ENCODE results near the gene MFSD6. TPM values are rescaled to one million over a fixed set of nuclear protein-coding genes. Genes with fewer than 3 reads are reported as not detected.

The MFSD6 gene
- polyA plus RNA-seq, 1 of the 3 experiments (the other 2 are of a cell fraction): 15.1 TPM

DNA sequence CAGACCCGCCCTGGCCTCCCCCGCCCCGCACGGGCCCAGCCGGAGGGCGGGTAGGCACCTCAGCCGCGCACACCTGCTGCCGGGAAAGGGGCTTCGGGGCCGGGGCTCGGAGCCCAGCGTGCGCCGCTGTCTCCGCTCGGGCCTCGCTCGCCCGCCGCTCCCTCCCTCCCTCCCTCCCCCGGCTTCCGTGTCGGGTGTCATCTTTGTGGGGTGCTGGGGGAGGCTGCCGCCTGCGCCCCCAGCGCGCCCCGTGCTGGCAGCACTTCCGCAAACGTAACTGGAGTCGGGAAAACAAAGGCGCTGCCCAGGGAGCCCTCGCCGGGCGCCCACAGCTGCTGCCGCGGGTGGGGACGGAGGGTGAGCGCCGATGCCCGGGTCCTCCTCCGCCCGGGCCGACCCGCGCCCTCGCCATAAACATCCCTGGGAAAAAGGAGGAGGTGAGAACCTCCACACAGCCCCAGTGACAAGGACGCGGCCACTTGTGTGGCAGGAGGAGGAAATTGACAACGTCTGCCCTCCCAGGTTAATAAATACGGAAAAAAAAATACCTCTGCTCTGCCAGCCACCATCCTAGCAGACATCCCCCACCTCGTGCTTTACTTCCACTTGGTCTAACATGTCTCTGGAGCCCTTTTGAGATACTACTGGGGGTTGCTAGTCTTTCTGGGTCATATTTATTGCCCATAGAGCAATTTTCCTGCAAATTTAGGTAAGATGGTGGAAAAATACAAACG, 550 bp downstream of the MFSD6 start (continued):
- no peak; the same call in 1 of the 2 replicates for TF ChIP-seq SMC3 (IDR thresholded peaks at IDR 0.05; ENCODE audit: low read depth, low read length)
- no peak for TF ChIP-seq NFIC (IDR thresholded peaks at IDR 0.05; ENCODE audit: borderline replicate concordance)
- TF ChIP-seq POLR2AphosphoS5 (IDR thresholded peaks at IDR 0.05; ENCODE audit: low read depth, low read length): no peak
- peak; percentile 81 for TF ChIP-seq ELF1 (IDR thresholded peaks at IDR 0.05)
- TF ChIP-seq, protein P1, sequence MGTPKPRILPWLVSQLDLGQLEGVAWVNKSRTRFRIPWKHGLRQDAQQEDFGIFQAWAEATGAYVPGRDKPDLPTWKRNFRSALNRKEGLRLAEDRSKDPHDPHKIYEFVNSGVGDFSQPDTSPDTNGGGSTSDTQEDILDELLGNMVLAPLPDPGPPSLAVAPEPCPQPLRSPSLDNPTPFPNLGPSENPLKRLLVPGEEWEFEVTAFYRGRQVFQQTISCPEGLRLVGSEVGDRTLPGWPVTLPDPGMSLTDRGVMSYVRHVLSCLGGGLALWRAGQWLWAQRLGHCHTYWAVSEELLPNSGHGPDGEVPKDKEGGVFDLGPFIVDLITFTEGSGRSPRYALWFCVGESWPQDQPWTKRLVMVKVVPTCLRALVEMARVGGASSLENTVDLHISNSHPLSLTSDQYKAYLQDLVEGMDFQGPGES (IDR thresholded peaks at IDR 0.05; ENCODE audit: low read depth, low read length): no peak
- TF ChIP-seq FOXM1 (IDR thresholded peaks at IDR 0.05; ENCODE audit: low read depth): no peak
- TF ChIP-seq RCOR1 (IDR thresholded peaks at IDR 0.05; ENCODE audit: low read length): no peak
- TF ChIP-seq GABPA (IDR thresholded peaks at IDR 0.05; ENCODE audit: low read depth): no peak
- TF ChIP-seq NRF1 (IDR thresholded peaks at IDR 0.05; ENCODE audit: low read depth, low read length): no peak
- no peak for TF ChIP-seq FOSL2 (IDR thresholded peaks at IDR 0.05; ENCODE audit: borderline replicate concordance, low read depth)
- no peak for TF ChIP-seq USF2 (IDR thresholded peaks at IDR 0.05; ENCODE audit: borderline replicate concordance, low read depth, low read length)
- peak; percentile 79; the same call in 1 of the 2 replicates for TF ChIP-seq MXI1 (IDR thresholded peaks at IDR 0.05; ENCODE audit: low read depth, low read length)
- TF ChIP-seq JUND (IDR thresholded peaks at IDR 0.05): no peak
- TF ChIP-seq YY1 (IDR thresholded peaks at IDR 0.05; ENCODE audit: low read depth): no peak
- peak; percentile 5; the same call in 1 of the 2 replicates for TF ChIP-seq RAD21 (IDR thresholded peaks at IDR 0.05; ENCODE audit: low read length)

DNA sequence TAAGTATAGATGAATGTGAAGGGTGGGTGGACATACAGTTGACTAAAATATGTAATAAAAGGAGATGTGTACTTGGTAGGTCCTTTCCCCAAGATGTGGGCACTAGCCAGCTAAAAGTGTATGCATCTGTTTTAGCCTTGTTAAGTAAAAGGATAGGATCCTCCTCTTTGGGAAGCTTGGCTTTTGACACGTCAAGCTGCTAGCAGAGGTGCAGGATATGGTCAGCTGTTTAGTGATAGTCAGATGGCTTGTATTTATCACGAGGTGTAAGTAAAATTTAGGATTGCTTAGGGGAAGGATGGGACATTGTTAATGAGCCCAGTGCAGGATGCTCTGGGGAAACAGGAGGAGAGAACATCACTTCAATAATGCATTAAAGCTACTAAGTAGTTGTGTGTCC, 1.5 kb downstream of the MFSD6 start:
- ChIA-PET POLR2A (no interaction called here), CTCF (interaction anchor here (1.0 to 2.1 kb wide), 5 partner anchors 18 to 321 kb away, joined by 3 to 5 read pairs (median 4); partner anchors contain the start of gene INPP1)
- no peak overlapping the region for H2AFZ ChIP-seq (ENCODE audit: low read depth)
- H3F3A ChIP-seq (replicated peaks; ENCODE audit: insufficient read depth): peaks cover 4% of the 10 kb centered on the region
- TF ChIP-seq GATA2 (CRISPR knock-in tag; IDR thresholded peaks at IDR 0.05): no peak
- no peak for TF ChIP-seq POLR2AphosphoS5 (IDR thresholded peaks at IDR 0.05; ENCODE audit: low read depth, low read length)
- peaks cover 0 to 17% of the 10 kb centered on the region in 2 experiments; a peak in 2 of 4 replicates for H3K4me1 ChIP-seq (ENCODE audit: control insufficient read depth in 1 of 2, insufficient read depth in 2 of 2, low read depth in 1 of 2, low read length in 1 of 2)
- peak overlapping the region; percentile 88; the same call in 1 of the 2 replicates for H3K4me2 ChIP-seq
- no peak overlapping the region for H3K27ac ChIP-seq (ENCODE audit: low read depth in 2 of 2, low read length in 1 of 2)
- no peaks in the 10 kb centered on the region for H3K36me3 ChIP-seq (replicated peaks in 1 of 2; ENCODE audit: control insufficient read depth in 1 of 2, insufficient read depth in 2 of 2, low read length in 1 of 2)
- H3K27me3 ChIP-seq (ENCODE audit: insufficient read depth): no peaks in the 10 kb centered on the region
- H3K79me2 ChIP-seq (ENCODE audit: insufficient read depth): no peaks in the 10 kb centered on the region
- 82% methylated on average over 2 of the region's 2 CpGs for WGBS (ENCODE audit: low lambda C conversion rate)
- no peak overlapping the region for H3K9ac ChIP-seq
- H3K9me3 ChIP-seq: no peaks in the 10 kb centered on the region
- peak overlapping the region in 1 of 2 experiments; percentile 74; a peak in 1 of 4 replicates for H3K4me3 ChIP-seq (ENCODE audit: low read depth in 2 of 2, low read length in 1 of 2)
- peak; percentile 11 for DNase-seq
- H4K20me1 ChIP-seq (ENCODE audit: insufficient read depth): no peaks in the 10 kb centered on the region
- H3K9me2 ChIP-seq: no peaks in the 10 kb centered on the region
